AG09309 (cell line): ENCODE results near the gene THOC5.

Experiments used
- DNase-seq: peaks from one replicate; pipeline ENCODE4 v3.0.0-alpha.2; 2010; ENCODE audit warnings: low read depth
- H3K4me3 ChIP-seq: 2 replicates; pipeline ENCODE4 v1.5.1; 2011; ENCODE audit warnings: mild to moderate bottlenecking, low read depth, low read length, moderate library complexity; ENCODE audit not compliant: control insufficient read depth
- CTCF ChIP-seq: IDR thresholded peaks from 2 replicates; pipeline ENCODE4 v1.5.1; 2011; ENCODE audit warnings: mild to moderate bottlenecking, low read depth, low read length, inconsistent platforms; ENCODE audit not compliant: insufficient read depth, control insufficient read depth; ENCODE audit errors: missing control alignments

The THOC5 gene

GRCh38 chr22:29487426-29487986, 66.1 kb downstream of the THOC5 start:
- no peak overlapping the region for H3K4me3 ChIP-seq
- no peak for DNase-seq
- no peak for TF ChIP-seq CTCF

GRCh38 chr22:29485448-29485847, 68.1 kb downstream of the THOC5 start:
- no peak overlapping the region for H3K4me3 ChIP-seq
- no peak for TF ChIP-seq CTCF
- no peak for DNase-seq

GRCh38 chr22:29484642-29485041, 68.9 kb downstream of the THOC5 start:
- H3K4me3 ChIP-seq = no peak overlapping the region
- TF ChIP-seq CTCF = no peak
- no peak for DNase-seq

GRCh38 chr22:29483254-29483653, 70.3 kb downstream of the THOC5 start:
- no peak overlapping the region for H3K4me3 ChIP-seq
- no peak for TF ChIP-seq CTCF

GRCh38 chr22:29482726-29483125, 70.8 kb downstream of the THOC5 start:
- no peak overlapping the region for H3K4me3 ChIP-seq
- TF ChIP-seq CTCF = no peak
- no peak for DNase-seq

More at GRCh38 chr22:29483254-29483653, 70.3 kb downstream of the THOC5 start:
- DNase-seq = no peak

- H3K4me3 ChIP-seq = no peak overlapping the region
- no peak for TF ChIP-seq CTCF
- no peak for DNase-seq
These were observed 71.3 kb downstream of the THOC5 start for GRCh38 chr22:29482253-29482652.
